GM19351 (cell line): ENCODE data around the gene RSRC1.
"Not testable (repeated sequence)": the region's sequence is repeated elsewhere in the genome, so short reads cannot be mapped to it uniquely, and the experiment has no call there.

Experiments
- ATAC-seq: cut with Tn5 transposase; IDR thresholded peaks from one replicate; pipeline ENCODE4 v1.9.1; 2021; ENCODE audit warnings: mild to moderate bottlenecking, moderate library complexity; ENCODE audit not compliant: unreplicated experiment

Gene RSRC1

DNA sequence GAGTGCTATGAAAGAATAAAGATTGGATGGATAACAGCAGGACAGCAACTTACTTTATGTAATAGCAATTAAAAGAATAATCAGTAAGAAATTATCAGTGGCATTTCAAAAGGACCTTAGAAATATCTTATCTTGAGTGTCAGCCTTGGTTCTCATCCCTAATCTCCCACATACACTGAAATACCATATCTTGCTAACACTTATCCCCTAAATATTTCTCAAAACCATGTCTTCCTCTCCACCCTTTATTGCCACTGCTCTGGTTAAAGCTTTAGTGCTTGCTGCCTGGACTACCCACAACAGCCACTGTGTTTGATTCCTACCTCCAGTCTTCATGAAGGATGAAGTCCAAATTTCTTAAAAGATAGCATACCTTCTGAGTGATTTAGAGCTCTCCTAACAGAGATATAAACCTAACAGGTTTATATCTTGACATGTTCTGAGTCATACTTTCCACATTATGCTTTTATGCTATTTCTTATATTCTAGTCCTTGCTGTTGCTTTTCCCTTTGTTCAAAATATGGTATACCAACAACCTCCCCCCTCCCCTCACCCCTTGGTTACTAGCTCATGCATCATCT lies 202.8 kb downstream of the RSRC1 start:
- no peak for ATAC-seq

DNA sequence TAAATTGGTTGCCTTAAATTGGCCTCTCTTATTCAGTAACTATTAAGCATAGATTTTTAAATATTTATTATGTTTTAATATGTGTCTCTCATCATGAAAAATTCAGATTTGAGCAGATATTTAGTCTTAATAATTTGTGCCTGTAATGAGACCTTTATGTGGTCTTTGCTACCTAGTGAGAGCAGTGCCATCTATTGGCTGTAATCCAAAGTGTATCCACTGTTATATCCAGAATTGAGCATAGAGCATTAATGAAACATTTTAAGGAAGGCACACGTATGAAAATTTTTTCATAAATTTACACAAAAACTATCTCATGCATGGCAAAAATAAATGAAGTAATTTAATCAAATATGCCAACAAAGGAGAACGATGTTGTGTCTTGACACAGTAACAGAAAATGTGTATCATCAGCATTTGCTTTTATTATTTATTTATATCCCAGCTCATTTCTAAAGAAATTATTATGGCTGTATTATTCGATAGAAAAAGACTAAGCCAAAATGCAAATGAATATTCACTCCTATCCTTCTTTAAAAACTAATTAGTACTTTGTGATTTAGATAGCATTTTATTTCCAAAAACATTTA lies 203.5 kb downstream of the RSRC1 start:
- ATAC-seq, result peak; percentile 40

- ATAC-seq, result peak; percentile 73
Measured at GRCh38 chr3:158314426-158315357, 204.8 kb downstream of the RSRC1 start.

GRCh38 chr3:158329696-158330441 lies 220.0 kb downstream of the RSRC1 start:
- not testable (repeated sequence) for ATAC-seq

- ATAC-seq, result no peak
Measured at GRCh38 chr3:158330870-158331269, 221.0 kb downstream of the RSRC1 start.

DNA sequence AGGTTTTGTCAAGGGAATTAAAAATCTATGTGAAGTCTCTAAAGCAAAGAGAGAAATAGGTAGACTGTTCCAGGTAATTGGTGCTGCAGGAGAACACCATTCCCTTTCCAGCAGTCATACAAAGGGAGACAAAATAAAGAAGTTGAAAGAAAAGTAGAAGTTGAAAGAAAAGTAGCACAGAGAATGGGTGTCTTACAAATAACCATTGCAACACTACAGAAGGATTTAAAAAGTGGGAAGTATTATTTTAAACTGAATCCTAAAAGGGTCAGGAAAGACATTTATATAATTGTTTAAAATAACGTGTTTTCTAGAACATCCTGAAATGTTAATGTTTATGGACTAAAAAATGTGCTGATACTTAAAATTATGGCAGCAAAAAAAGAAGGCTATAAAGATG lies 223.8 kb downstream of the RSRC1 start:
- ATAC-seq, result no peak

DNA sequence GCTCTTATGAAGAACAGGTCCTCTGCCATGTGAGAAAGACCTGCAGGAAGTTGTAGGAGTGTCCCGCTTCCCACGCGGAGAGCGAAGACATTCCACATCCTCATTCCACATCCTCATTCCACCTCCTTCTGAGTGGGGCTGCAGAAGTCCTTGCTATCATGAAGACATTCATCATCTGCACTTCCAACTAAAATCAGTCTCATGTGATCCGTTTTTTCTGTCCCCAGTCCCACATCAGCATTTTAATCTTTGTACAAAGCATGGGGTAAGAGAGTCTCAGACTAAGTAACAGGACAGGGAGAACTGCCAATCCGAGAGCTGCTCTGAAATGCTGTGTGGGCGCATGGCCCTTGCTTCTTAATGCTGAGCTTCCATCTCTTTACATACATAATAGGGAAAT lies 227.2 kb downstream of the RSRC1 start:
- ATAC-seq, result no peak

- ATAC-seq, result no peak
Measured at GRCh38 chr3:158339638-158340037, 229.7 kb downstream of the RSRC1 start.

DNA sequence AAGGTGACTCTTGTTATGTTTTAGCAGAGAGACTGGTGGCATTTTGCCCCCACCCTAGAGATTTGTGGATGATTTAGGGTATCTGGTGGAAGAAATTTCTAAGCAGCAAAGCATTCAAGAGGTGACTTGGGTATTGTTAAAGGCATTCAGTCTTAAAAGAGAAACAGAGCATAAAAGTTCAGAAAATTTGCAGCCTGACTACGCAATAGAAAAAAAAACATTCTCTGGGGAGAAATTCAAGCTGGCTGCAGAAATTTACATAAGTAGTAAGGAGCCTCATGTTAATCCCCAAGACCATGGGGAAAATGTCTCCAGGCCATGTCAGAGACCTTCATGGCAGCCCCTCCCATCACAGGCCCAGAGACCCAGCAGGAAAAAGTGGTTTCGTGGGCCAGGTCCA lies 231.1 kb downstream of the RSRC1 start:
- ATAC-seq, result not testable (repeated sequence)

- no peak for ATAC-seq
Measured at GRCh38 chr3:158347966-158348365, 238.1 kb downstream of the RSRC1 start.

GRCh38 chr3:158350971-158351370 lies 241.1 kb downstream of the RSRC1 start:
- ATAC-seq, result no peak

GRCh38 chr3:158352551-158352950 lies 242.7 kb downstream of the RSRC1 start:
- no peak for ATAC-seq

DNA sequence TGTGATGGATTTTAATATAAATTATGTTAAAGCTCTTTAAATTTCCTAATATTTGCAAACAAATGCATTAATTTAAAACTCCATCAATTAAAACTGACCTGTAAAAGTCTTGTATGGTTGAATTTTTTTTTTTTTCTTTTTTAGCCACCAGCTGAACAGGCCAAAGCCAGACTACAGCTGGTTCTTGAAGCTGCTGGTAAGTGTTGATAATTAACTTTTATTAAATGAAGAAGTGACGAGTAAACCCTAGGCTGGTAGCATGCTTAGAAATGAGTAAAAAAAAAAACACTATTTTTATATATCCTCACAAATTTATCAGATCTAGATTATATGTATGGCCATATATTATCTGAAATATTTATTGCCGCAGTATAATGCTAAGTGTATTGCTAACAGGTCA lies 244.8 kb downstream of the RSRC1 start:
- no peak for ATAC-seq

- peak; percentile 97 for ATAC-seq
Measured at GRCh38 chr3:158355623-158356588, 246.0 kb downstream of the RSRC1 start.

- ATAC-seq, result no peak
Measured at GRCh38 chr3:158359339-158359738, 249.4 kb downstream of the RSRC1 start.

DNA sequence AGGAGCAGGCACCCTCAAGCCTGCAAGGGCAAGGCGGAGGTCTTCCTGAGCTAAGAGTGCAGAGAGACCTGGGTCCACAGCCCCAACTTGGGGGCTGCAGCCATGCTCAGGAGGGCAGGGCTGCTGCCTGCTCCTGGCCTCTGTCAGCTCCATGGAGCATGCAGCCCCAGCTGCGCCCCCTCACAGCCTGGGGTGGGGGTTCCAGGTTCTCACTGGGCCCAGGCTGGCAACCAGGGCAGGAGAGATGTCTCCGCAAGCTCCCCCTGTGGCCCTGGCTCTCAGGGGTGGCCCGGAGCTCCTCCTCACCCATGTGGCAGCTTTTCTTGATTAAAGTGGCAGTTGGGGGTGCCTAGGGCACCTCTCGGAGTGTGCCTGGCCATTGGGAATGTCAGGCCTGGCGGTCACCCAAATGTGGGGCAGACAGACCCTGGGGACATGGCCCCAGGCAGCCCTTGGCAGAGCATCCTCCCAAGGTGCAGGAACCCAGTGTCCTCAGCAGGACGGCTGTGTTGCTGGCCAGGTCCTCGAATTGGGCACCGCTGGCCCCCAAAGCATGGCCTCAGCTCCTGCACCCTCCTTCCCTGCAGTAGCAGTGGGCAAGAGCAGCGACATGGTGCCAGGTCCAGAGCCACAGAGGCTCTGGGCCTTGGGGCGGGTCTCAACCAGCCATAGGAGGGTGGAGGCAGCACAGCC lies 251.0 kb downstream of the RSRC1 start:
- ATAC-seq, result no peak

GRCh38 chr3:158368271-158368670 lies 258.4 kb downstream of the RSRC1 start:
- no peak for ATAC-seq

GRCh38 chr3:158369279-158369678 lies 259.4 kb downstream of the RSRC1 start:
- ATAC-seq, result no peak

DNA sequence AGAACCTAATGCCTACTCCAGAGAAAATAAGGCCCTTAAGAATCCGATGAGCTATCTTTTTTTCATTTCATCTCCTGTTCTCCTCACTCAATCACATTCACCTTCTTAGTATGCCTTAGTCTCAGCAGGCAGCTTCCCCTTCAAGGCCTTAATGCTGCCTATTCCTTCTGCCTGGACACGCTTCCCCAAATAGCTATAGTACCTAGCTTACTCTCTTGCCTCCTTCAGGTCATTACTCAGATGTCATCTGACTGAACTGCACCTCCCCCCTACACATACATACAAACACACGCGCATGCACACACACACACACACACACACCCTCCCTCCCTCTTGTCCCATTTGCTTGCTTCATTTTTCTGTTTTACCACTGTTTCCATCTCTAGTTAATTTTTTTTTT lies 269.6 kb downstream of the RSRC1 start:
- no peak for ATAC-seq
